GM12878 (cell line): ENCODE data around the gene PYM1.

ENCODE experiments used
- HDAC2 ChIP-seq: fragments of 200-600 bp; sonication (generic); IDR thresholded peaks from 2 replicates; pipeline ENCODE4 v1.6.1; 2017
- RAD21 ChIP-seq: IDR thresholded peaks from 2 replicates; pipeline ENCODE4 v1.6.1; 2011; ENCODE audit warnings: mild to moderate bottlenecking, low read depth, low read length, moderate library complexity; ENCODE audit not compliant: insufficient read depth
- SP1 ChIP-seq: IDR thresholded peaks from one replicate; pipeline ENCODE4 v1.6.1; 2011; ENCODE audit warnings: low read depth, low read length
- TCF3 ChIP-seq: IDR thresholded peaks from 2 replicates; pipeline ENCODE4 v1.6.1; 2012; ENCODE audit warnings: low read depth, mild to moderate bottlenecking, low read length, borderline replicate concordance; ENCODE audit not compliant: insufficient read depth
- YY1 ChIP-seq: IDR thresholded peaks from 2 replicates; pipeline ENCODE4 v1.6.1; 2011; ENCODE audit warnings: low read depth, mild to moderate bottlenecking, low read length
- ZNF274 ChIP-seq: IDR thresholded peaks from one replicate; pipeline ENCODE4 v1.8.0; 2011; ENCODE audit not compliant: insufficient read length, insufficient read depth
- TF ChIP-seq, protein P1 (sequence below), 3 experiments: IDR thresholded peaks in 2 of 3; conservative IDR thresholded peaks in 1 of 3; 2 replicates each; pipeline ENCODE4 v1.5.1; 2011; ENCODE audit warnings: low read depth in 3 of 3, low read length in 3 of 3, mild to moderate bottlenecking in 3 of 3, control low read depth in 2 of 3, moderate library complexity in 2 of 3, inconsistent platforms in 1 of 3, mixed read lengths in 1 of 3; ENCODE audit not compliant: control insufficient read depth in 2 of 3, insufficient read depth in 1 of 3; ENCODE audit errors: extremely low read depth in 1 of 3
- TF ChIP-seq, protein P2 (sequence below): fragments of 450-650 bp; IDR thresholded peaks from 2 replicates; pipeline ENCODE4 v1.6.1; 2017; ENCODE audit warnings: mild to moderate bottlenecking, moderate library complexity

DNA sequence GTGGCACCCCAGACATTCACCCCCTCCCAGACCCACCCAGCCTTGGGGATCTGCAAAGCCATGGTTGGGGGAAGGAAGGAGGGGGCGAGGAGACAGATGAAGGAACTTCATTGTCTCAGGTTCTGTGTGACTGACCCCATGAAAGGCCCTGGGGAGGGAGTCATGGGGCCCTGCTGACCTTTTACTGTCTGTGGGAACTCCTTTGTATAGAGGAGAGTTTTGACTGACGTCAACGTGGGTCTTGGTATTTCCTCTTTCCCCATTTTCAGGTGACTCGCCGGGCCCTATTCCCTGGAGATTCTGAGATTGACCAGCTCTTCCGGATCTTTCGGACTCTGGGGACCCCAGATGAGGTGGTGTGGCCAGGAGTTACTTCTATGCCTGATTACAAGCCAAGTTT is 43.1 kb upstream of the PYM1 start:
- TF ChIP-seq, protein P1, sequence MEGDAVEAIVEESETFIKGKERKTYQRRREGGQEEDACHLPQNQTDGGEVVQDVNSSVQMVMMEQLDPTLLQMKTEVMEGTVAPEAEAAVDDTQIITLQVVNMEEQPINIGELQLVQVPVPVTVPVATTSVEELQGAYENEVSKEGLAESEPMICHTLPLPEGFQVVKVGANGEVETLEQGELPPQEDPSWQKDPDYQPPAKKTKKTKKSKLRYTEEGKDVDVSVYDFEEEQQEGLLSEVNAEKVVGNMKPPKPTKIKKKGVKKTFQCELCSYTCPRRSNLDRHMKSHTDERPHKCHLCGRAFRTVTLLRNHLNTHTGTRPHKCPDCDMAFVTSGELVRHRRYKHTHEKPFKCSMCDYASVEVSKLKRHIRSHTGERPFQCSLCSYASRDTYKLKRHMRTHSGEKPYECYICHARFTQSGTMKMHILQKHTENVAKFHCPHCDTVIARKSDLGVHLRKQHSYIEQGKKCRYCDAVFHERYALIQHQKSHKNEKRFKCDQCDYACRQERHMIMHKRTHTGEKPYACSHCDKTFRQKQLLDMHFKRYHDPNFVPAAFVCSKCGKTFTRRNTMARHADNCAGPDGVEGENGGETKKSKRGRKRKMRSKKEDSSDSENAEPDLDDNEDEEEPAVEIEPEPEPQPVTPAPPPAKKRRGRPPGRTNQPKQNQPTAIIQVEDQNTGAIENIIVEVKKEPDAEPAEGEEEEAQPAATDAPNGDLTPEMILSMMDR (IDR thresholded peaks at IDR 0.05 in 2 of 3, conservative IDR thresholded peaks at IDR 0.05 in 1 of 3; ENCODE audit: control insufficient read depth in 2 of 3, extremely low read depth in 1 of 3, insufficient read depth in 1 of 3, low read depth in 3 of 3, low read length in 3 of 3): no peak
- TF ChIP-seq TCF3 (no peak), RAD21 (no peak), SP1 (no peak), HDAC2 (no peak), ZNF274 (no peak), YY1 (no peak)
- TF ChIP-seq, protein P2, sequence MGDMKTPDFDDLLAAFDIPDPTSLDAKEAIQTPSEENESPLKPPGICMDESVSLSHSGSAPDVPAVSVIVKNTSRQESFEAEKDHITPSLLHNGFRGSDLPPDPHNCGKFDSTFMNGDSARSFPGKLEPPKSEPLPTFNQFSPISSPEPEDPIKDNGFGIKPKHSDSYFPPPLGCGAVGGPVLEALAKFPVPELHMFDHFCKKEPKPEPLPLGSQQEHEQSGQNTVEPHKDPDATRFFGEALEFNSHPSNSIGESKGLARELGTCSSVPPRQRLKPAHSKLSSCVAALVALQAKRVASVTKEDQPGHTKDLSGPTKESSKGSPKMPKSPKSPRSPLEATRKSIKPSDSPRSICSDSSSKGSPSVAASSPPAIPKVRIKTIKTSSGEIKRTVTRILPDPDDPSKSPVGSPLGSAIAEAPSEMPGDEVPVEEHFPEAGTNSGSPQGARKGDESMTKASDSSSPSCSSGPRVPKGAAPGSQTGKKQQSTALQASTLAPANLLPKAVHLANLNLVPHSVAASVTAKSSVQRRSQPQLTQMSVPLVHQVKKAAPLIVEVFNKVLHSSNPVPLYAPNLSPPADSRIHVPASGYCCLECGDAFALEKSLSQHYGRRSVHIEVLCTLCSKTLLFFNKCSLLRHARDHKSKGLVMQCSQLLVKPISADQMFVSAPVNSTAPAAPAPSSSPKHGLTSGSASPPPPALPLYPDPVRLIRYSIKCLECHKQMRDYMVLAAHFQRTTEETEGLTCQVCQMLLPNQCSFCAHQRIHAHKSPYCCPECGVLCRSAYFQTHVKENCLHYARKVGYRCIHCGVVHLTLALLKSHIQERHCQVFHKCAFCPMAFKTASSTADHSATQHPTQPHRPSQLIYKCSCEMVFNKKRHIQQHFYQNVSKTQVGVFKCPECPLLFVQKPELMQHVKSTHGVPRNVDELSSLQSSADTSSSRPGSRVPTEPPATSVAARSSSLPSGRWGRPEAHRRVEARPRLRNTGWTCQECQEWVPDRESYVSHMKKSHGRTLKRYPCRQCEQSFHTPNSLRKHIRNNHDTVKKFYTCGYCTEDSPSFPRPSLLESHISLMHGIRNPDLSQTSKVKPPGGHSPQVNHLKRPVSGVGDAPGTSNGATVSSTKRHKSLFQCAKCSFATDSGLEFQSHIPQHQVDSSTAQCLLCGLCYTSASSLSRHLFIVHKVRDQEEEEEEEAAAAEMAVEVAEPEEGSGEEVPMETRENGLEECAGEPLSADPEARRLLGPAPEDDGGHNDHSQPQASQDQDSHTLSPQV: no peak; the same call in 1 of the 2 replicates
